Smooth muscle cell (in vitro differentiated cells): Measurements from ENCODE around the gene BICRAL. TPM values are rescaled to one million over a fixed set of nuclear protein-coding genes. Genes with fewer than 3 reads are reported as not detected.
A peak's percentile ranks its signal among the peaks of the same experiment; 100 is the strongest.

Source experiments
- DNase-seq: peaks from one replicate; lab custom pipeline; 2025; ENCODE audit not compliant: unreplicated experiment; lab: John Stamatoyannopoulos, UW
- H2AFZ ChIP-seq: fragments of 200-600 bp; sonication (generic); 2 replicates; pipeline ENCODE4 v1.6.0; 2016; ENCODE audit warnings: antibody characterized with exemption, low read depth, mild to moderate bottlenecking
- H3F3A ChIP-seq: fragments of 200-600 bp; sonication (generic); 2 replicates; pipeline ENCODE4 v1.6.0; 2017; ENCODE audit warnings: antibody characterized with exemption, low read depth
- H3K27ac ChIP-seq: fragments of 200-600 bp; sonication (generic); 2 replicates; pipeline ENCODE4 v1.5.1; 2016; ENCODE audit warnings: low read depth, mild to moderate bottlenecking
- H3K27me3 ChIP-seq: fragments of 200-600 bp; sonication (generic); 2 replicates; pipeline ENCODE4 v1.6.1; 2016; ENCODE audit warnings: low read depth, mild to moderate bottlenecking
- H3K36me3 ChIP-seq: fragments of 200-600 bp; sonication (generic); 2 replicates; pipeline ENCODE4 v1.5.1; 2016; ENCODE audit warnings: low read depth
- H3K4me1 ChIP-seq: fragments of 200-600 bp; sonication (generic); 2 replicates; pipeline ENCODE4 v1.5.1; 2016; ENCODE audit warnings: low read depth
- H3K4me2 ChIP-seq: fragments of 200-600 bp; sonication (generic); 2 replicates; pipeline ENCODE4 v1.6.0; 2016; ENCODE audit warnings: mild to moderate bottlenecking
- H3K4me3 ChIP-seq: fragments of 200-600 bp; sonication (generic); 2 replicates; pipeline ENCODE4 v1.5.1; 2016; ENCODE audit warnings: mild to moderate bottlenecking
- H3K79me2 ChIP-seq: fragments of 200-600 bp; sonication (generic); 2 replicates; pipeline ENCODE4 v1.6.0; 2016; ENCODE audit warnings: low read depth, mild to moderate bottlenecking
- H3K9ac ChIP-seq: fragments of 200-600 bp; sonication (generic); 2 replicates; pipeline ENCODE4 v1.6.0; 2016; ENCODE audit warnings: low read depth
- H3K9me3 ChIP-seq: fragments of 200-600 bp; sonication (generic); replicated peaks from 2 replicates; pipeline ENCODE4 v1.5.1; 2016; ENCODE audit warnings: low read depth
- H4K20me1 ChIP-seq: fragments of 200-600 bp; sonication (generic); 2 replicates; pipeline ENCODE4 v1.6.0; 2016; ENCODE audit warnings: low read depth
- WGBS: methylation state at CpG from one replicate; pipeline ENCODE4 v1.1.7; 2016; ENCODE audit warnings: low lambda C conversion rate; 5-methylcytosine and 5-hydroxymethylcytosine counted together
- polyA plus RNA-seq: library from polyadenylated mRNA; unstranded; fragments of >200 nt; fragmentation: Nextera tagmentation; extraction: Ambion mirVana; gene quantifications from 2 replicates; pipeline ENCODE4 v1.2.1, GENCODE V29; 2016
- total RNA-seq: library from RNA; depleted of rRNA; stranded (reverse); fragments of >200 nt; gene quantifications from 2 replicates; pipeline ENCODE4 v1.2.3, GENCODE V29; 2014
- TF ChIP-seq, protein P1 (sequence below): fragments of 200-600 bp; sonication (generic); IDR thresholded peaks from 2 replicates; pipeline ENCODE4 v1.5.1; 2017; ENCODE audit warnings: borderline replicate concordance, mild to moderate bottlenecking, antibody characterized with exemption; ENCODE audit not compliant: insufficient read depth, poor library complexity, severe bottlenecking

BICRAL gene
- total and polyA plus RNA-seq, 2 experiments from 2014 or later: 1.4 to 7.9 TPM

DNA sequence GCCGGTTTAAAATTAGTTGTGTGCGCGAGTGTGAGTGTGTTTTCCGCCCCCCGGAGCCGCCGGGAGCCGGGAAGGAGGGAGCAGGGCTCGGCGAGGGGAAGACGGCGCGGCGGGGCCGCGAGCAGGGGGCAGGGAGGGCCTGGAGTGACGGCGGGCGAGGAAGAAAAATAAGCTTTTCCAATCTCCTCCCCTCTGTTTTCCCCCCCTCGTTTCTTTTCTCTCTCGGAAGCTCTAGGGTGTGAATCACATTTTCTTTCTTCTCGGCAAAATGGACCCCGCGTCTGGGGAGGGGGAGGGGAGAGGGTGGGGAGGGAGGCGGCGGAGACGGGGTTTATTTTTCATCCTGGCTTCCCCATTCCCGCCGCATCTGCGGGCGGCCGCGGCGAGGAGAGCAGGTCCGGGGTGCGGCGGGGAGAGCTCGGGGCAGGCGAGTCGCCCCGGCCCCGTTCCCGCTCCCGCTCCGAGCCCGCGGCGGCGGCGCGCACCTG lies 881 bp downstream of the BICRAL start:
- H3K27me3 ChIP-seq: no peaks in the 10 kb centered on the region
- H3K4me1 ChIP-seq: peaks cover 11% of the 10 kb centered on the region
- H3K9ac ChIP-seq: peak overlapping the region; percentile 98
- H3K27ac ChIP-seq: peak overlapping the region; percentile 99
- no peak overlapping the region for H2AFZ ChIP-seq
- H3K4me2 ChIP-seq: peak overlapping the region; percentile 92
- no peaks in the 10 kb centered on the region for H4K20me1 ChIP-seq
- 0% methylated on average over 21 of the region's 51 CpGs for WGBS
- H3F3A ChIP-seq: peaks cover 4% of the 10 kb centered on the region
- H3K4me3 ChIP-seq: peak overlapping the region; percentile 74
- no peaks in the 10 kb centered on the region for H3K9me3 ChIP-seq
- TF ChIP-seq, protein P1, sequence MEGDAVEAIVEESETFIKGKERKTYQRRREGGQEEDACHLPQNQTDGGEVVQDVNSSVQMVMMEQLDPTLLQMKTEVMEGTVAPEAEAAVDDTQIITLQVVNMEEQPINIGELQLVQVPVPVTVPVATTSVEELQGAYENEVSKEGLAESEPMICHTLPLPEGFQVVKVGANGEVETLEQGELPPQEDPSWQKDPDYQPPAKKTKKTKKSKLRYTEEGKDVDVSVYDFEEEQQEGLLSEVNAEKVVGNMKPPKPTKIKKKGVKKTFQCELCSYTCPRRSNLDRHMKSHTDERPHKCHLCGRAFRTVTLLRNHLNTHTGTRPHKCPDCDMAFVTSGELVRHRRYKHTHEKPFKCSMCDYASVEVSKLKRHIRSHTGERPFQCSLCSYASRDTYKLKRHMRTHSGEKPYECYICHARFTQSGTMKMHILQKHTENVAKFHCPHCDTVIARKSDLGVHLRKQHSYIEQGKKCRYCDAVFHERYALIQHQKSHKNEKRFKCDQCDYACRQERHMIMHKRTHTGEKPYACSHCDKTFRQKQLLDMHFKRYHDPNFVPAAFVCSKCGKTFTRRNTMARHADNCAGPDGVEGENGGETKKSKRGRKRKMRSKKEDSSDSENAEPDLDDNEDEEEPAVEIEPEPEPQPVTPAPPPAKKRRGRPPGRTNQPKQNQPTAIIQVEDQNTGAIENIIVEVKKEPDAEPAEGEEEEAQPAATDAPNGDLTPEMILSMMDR: no peak
- H3K36me3 ChIP-seq: no peaks in the 10 kb centered on the region
- H3K79me2 ChIP-seq: peaks cover 43% of the 10 kb centered on the region
- peak; percentile 55 for DNase-seq

DNA sequence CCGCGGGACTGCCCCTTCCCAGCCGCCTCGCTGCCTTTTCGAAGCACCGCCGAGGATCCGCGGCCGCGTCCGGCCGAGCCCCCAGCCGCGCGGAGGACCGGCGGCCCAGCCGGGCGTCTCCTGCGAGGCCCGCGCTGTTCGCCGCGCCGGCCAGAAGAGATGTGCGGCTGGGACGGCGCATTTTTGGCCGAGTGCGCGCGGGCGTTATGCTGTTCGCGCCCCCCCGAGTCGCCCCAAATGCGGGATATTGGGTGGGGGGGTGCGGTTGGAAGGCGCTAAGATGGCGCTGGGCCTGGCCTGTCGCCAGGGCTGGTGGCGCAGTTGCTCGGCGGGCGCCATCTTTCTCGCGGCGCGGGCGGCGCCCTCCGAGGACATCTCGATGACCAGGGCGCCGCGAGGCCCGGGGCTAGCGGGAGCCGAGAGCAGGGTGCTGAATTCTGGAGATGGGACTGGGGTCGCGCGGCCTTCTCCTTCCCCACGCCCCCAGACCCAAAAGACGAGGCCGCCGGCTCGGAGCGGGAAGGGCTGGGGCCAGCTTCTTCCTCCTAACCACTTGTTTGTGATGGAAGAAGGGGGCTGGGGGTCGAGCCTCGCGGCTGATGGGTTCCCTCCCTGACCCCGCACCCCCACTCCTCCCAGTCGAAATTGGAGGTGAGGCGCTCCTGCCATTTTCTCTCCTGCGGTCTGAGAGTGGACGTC lies 1.5 kb downstream of the BICRAL start:
- H3K4me3 ChIP-seq: peak overlapping the region; percentile 74
- no peaks in the 10 kb centered on the region for H3K36me3 ChIP-seq
- peak overlapping the region; percentile 99 for H3K27ac ChIP-seq
- peaks cover 11% of the 10 kb centered on the region for H3K4me1 ChIP-seq
- no peaks in the 10 kb centered on the region for H4K20me1 ChIP-seq
- H3K4me2 ChIP-seq: peak overlapping the region; percentile 92
- no peaks in the 10 kb centered on the region for H3K27me3 ChIP-seq
- H2AFZ ChIP-seq: peak overlapping the region; percentile 65
- peaks cover 4% of the 10 kb centered on the region for H3F3A ChIP-seq
- H3K9me3 ChIP-seq: no peaks in the 10 kb centered on the region
- peaks cover 43% of the 10 kb centered on the region for H3K79me2 ChIP-seq
- peak overlapping the region; percentile 98 for H3K9ac ChIP-seq
- TF ChIP-seq, protein P1: no peak
- WGBS: under 1% methylated on average over 51 of the region's 79 CpGs
- DNase-seq: peak; percentile 50

DNA sequence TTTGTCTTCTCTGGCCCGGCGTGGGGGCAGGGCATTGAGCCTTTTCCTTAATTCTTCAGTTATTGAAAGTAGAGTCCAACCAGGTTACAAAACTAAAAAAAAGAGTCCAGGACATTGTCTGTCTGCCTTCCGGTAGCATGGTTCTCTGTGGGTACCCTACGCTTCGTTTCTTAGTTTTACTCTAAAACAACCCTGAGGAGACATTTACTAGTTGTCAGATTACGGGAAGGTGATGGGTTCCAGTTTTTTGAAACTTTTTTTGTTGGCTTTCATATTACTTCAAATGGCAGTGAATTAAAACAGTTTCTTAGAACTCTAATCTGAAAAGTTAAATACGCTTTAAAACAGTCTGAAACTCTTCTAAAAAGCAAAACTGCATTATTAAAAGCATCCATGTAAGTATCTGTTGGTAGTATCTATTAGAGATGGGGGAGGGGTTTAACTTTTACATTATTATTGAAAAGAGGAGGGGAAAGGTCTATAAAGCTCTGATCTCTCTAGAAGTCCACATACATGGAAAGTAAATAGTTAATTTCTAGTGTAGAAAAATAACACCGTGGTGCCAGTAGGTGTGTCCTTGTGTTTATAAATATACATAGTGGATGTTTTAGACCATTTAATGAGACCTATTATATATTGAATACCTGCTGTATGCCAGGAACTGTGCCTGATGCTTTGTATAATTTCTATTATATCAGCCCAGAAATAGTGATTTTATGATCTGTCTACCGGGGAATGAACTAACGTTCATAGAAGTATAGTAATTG lies 2.2 kb downstream of the BICRAL start:
- H2AFZ ChIP-seq: peak overlapping the region; percentile 65
- no peaks in the 10 kb centered on the region for H3K9me3 ChIP-seq
- TF ChIP-seq, protein P1: no peak
- no peaks in the 10 kb centered on the region for H3K27me3 ChIP-seq
- peak overlapping the region; percentile 98 for H3K9ac ChIP-seq
- no peaks in the 10 kb centered on the region for H3K36me3 ChIP-seq
- peaks cover 45% of the 10 kb centered on the region for H3K79me2 ChIP-seq
- peak overlapping the region; percentile 92 for H3K4me2 ChIP-seq
- H3K4me3 ChIP-seq: peak overlapping the region; percentile 74
- DNase-seq: no peak
- 13% methylated on average over 10 of the region's 10 CpGs for WGBS
- H3K27ac ChIP-seq: peak overlapping the region; percentile 99
- no peaks in the 10 kb centered on the region for H4K20me1 ChIP-seq
- H3K4me1 ChIP-seq: peaks cover 11% of the 10 kb centered on the region
- peaks cover 4% of the 10 kb centered on the region for H3F3A ChIP-seq
